HG03175 (cell line): Measurements from ENCODE around the gene PLCL2.
A peak's percentile ranks its signal among the peaks of the same experiment; 100 is the strongest.

Experiments used
- ATAC-seq: cut with Tn5 transposase; IDR thresholded peaks from one replicate; pipeline ENCODE4 v1.9.1; 2021; ENCODE audit warnings: mild to moderate bottlenecking, moderate library complexity; ENCODE audit not compliant: unreplicated experiment

The PLCL2 gene

DNA sequence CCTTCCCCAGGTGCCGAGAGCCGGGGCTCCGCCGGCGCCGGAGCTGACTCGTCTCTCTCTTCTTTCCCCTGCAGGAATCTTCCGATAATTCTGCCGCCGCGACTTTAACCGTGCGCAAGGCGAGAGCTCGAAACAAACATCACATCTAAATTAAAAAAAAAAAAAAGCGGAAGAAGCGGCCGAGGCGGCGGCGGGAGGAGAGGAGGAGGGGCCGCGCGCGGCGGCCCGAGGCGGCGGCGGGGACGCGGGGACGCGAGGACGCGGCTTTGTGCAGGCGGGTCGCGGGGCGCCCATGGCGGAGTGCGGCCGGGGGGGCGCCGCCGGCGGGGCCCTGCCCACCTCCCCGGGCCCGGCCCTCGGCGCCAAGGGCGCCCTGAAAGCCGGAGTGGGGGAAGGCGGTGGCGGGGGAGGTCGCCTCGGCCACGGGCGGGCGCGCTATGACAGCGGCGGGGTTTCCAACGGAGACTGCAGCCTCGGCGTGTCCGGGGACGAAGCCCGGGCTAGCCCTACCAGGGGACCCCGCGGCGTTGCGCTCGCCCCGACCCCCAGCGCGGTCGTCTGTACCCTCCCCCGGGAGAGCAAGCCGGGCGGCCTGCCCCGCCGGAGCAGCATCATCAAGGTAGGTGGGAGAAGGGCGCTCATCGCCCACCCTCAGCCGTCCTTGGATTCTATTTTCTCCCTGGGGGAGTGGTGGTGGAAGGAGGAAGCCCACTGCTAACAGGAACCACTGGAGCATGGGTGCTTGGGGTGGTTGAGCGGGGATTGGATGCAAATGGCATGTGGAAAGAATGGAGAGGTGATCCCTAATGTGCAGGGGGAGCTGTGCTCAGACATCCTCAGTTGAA lies at the start of gene PLCL2:
TSS of gene PLCL2 (plus strand) at position 208 of the 845 bp plus-strand sequence. CDS start at position 293, 85 bp downstream.
- peak; percentile 41 for ATAC-seq

DNA sequence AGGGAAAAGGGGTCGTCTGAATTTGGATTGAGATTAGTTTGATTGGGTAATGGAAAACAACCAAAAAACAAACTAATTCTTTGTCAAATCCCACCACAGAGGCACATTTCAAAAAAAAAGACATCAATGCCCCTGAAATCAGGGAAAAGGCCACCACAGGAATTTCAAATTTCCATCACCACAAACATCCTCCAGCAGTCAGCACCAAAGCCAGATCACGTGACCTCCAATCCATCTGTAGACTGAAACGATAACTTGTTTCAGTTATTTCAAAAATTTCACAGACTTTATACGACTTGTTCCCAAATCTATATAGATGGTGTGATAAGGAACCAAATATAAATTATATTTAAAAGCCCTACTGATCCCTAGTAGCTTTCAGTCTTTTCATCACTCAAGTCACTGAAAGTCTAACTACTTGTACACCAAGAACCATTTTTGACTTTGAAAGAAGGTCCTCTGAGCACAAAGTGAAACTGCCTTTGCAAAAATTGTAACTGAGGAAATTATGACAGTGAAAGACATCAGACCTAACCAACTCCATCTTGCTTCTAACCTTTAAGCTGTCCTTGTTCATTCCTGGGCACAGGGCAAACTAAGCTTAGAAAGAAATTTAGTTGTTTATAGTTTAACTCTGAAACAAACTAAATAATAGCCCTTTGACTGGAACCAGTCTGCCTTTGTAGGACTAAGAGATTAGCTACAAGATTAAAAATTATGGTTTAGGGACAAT lies 48.1 kb upstream of the PLCL2 start:
- no peak for ATAC-seq

DNA sequence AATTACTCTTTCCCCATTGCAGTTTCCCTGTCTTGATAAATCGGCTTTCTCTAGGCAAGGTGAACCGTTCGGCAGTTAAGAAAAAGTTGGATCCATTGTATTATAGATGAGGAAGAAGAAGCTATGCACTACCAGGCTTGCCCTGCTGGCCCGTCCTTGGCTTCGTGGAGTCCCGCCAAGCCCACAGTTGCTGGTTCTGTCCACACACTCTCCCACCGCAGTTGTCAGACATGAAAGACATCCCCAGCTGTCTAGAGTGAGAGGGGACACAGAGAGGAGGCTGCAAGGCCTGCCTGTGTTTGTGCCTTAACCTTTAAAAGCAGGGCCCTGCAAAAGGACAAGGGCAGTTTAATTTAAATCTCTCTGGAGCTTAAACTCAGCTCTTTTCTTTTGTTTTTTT lies 47.2 kb upstream of the PLCL2 start:
- no peak for ATAC-seq

DNA sequence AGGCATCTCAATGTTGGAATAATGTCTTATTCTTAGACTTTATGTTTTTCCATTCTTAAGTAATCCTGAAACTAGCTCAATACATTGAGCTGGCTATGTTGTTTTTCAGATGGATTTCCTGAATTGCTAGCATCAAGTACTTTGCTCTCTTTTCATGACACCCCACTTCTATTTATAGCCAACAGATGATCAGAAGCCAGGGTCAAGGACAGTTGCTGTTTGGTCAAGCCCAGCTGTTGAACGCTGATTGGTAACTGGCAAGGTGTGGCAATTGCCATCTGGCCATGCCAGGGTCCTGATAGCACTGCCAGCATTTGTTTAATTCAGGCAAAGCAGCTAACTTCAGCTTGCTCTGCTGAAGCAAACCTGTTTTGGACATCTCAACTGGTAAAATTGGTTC lies 46.2 kb upstream of the PLCL2 start:
- ATAC-seq, result no peak

DNA sequence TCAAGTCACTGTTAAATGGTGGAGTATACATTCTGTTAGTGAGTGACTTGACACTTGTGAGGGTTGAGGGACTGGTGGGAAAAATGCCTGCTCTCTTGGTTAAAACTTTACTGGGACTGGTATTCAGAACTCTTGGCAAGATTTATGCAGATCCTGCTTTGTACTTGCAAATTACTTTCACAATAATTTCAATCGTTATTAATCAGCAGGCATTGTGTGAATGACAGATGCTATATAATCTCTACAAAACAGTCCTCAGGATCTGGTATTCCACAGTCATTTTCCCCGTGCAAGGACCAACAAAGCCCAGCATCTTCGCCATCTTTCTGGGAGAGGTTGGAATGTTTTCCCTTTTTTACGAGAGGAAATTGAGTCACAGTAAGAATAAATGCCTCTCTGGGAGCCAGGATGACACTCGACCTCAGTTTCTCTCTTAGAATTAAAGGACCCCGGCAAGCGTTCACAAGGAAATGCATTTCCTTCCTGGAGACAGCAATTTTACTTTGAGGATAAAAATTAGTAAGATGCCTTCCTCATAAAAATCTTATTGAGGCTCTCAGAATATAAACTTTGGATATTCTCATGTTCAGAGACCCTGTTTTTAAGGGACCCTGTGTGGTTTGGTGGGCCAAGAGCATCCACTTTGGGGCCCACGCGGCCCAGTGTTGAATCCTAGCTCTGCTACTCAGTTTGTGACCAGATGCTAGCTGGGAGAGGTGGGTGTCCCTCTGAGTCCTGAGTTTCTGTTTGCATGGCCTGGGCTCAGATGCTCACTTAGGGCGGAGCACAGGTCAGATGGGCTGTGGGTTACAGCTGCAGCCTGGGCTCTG lies 45.3 kb upstream of the PLCL2 start:
- ATAC-seq, result no peak

DNA sequence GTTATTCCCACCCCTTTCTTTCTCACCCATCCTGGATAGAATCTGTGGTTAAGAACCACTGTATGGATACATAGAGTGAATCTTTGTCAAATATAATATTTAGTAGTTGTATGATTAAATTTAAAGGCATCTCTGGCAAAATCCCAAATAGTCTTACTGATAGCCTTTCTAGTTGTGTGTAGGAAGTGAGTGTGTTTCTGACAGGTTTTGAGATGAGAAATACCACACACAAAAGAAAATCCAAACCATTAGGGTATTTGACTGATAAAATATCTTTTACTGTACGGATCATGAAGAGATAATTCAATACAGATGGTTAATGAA lies 44.7 kb upstream of the PLCL2 start:
- ATAC-seq, result no peak

DNA sequence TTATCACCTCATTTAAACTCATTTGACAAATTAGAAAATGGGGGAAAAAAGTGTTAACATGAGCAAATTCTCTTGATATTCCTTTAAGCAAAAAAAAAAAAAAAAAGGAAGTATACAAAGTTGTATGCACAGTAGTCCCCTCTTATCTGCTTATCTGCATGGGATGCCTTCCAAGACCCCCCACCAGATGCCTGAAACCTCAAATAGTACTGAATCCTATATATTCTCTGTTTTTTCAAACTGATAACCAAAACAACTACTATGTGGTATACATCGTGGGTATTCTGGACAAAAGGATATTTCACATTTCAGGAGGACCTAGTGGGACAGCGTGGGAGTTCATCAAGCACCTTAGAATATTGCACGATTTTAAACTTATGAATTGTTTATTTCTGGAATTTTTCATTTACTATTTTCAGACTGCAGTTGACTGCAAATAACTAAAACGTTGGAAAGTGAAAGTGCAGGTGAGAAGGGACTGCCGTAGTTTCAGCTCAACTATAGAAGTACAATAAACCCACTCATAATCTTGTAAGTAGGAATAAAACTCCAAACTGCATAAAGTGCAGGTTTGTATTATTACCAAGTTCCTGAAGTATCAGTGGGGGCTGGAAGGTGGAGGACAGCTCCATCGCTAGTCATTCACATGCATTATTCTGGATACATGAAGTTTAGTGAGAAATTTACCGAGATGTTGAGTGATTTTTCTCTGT lies 43.6 kb upstream of the PLCL2 start:
- no peak for ATAC-seq

DNA sequence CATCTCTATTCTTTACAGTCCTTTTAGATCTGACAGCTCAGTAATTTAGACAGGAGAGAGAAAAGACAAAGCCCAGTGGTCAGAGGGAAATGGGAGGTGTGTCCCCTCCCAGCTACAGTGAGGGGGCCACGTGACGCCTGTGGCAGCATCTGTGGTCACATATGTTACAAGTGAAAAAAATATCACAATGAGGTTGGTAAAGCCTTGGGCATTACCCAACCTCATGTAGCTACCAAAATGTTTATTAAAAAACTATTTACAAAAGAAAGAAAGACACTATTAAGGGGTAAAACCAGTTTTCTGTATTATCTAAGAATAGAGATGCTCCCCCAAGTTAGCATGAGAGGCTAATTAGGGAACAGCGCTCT lies 42.9 kb upstream of the PLCL2 start:
- ATAC-seq, result peak; percentile 60

DNA sequence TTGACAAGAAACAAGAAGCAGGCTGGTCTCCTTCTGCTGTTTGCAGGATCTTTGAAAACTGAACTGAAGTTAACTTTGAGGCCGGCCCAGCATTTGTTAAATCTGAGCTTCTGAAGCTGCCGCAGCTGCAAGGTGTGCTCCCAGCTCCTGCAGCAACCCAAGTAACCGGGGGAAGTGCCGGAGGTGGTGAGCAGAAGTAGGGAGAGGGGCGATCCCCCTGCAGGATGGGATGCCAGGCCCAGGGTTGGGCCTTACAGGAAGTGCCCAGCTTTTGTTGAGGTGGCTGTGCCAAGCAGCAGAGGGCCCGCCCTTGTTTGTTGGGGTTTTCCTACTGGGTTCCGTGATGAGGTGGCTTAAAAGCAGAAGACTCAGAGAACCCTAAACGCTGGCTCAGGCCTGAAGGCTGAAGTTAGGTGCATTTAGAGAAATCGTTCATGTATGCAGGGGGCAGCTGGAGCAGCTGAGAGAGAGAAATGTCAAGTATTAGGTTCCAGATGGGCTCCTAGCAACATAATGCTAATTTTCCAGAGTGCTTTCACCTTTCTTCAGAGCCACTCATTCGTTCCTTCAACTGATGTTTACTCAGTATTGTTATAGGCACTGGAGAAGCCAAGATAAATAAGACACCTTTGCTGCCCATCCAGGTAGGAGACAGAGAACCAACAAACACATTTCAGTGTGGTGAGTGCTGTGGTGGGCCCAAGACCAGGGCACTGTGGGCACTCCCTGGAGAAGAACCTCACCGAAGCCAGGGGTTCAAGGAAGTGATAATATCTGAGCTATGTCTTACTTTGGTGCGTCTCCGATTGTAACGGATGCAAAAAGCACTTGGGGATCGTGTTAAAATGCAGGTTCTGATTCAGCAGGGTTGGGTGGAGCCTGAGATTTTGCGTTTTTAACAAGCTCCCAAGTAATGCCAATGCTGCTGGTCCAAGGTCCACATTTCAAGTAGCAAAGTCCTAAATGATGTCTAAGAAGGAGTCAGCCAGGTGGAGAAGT lies 42.2 kb upstream of the PLCL2 start:
- peak; percentile 72 for ATAC-seq

DNA sequence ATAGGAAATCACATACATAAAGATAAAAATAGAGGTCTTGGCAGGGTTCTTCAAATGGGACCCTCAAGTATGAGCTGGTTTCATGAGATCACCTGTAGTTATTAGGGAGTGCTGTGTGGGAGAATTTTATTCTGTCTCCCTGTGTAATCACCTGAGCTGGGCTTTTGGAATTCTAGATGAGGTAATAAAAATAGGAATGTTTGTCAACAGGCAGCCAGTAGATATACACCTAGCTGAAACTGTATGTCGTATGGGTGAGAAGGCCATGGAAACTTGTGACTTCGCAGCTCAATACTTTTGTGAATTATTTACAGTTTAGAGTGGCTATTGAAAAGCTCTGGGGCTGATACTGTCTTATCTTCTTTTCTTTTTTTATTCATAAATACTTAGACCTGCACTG lies 40.5 kb upstream of the PLCL2 start:
- ATAC-seq, result no peak

DNA sequence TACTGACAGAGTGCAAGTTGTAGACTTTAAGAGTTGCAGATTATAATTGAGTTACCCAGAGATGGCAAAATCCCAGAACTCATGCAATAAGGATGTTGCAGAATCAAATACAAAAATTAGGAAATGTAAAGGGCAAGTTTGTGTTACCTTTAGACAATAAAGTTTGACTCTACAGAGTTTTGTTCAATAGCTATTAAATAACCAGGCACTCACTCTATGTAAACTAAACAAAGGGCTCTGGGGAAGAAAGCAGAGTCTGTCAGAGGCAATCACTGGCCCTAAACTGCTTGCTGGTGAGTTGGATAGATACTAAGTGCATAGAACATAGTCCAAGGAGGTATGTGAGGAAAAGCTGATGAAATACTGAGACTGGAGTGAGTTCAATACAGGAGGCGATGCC lies 40.0 kb upstream of the PLCL2 start:
- ATAC-seq, result no peak

DNA sequence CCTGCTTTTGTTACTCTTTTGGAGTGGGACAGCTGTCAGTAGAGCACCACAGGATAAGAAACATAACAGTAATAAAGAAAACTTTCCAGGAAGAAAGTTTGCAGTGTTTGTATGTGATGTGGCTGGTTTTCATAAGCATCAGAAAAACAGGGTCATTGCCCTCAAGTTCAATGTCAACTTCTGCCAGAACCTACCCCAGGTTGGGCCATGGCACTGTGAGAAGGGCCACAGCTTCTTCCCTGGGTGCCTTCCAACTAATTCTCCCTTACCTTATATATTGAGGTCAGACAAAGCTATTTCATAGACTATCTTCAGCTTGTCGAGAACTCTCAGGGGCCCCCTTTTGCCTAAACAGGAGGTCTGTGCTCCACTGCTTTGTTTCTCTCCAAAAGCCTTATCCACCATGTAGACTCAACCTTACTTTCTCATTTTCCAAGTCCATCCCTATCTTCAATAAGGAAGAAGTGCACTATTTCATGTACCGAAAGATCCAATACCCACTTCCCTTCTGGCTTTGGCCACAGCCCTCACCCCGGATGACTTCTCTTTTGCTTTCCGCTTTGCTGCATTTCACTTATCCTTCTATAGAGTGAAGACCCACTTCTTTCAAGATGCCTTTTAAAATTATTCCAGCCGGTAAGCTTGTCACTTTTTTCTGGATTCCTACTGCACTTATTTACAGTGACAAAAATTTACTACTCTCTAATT lies 38.2 kb upstream of the PLCL2 start:
- no peak for ATAC-seq

DNA sequence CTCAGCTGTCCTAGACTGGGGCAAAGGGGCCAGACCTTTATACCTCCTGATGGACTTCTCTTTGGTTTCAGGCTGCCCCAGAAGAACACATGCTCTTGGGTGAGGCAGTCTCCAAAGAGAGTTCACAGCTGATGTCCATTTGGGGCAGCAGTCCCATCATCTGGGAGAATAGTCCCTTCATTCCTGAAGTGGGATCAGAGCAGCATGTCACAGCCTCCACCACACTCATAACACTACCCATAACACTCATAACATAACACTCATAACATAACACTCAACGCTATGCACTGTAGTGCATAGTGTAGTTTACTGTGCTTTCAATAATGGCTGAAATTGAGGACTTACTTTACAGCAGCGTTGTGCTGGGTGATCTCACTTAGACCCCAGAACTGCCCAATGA lies 36.7 kb upstream of the PLCL2 start:
- peak; percentile 37 for ATAC-seq

DNA sequence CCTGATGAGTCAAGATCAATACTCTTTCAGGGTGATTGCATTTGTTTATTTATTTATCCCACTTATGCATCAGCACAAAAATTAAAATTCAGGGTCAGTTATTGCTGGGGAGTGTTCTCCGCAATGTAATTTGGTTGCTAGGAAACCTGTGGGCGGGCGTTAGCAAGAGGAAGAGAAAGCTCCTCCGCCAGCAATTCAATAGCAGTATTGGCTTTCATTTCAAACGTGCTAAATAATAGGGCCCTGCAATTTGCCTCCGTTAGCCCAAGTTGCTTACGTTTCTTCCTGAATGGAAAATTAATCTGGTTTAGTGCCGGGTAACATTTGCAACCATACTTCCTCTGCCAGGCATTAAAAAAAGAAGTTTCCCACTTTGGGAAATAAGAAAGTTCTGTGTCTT lies 35.5 kb upstream of the PLCL2 start:
- ATAC-seq, result peak; percentile 92

DNA sequence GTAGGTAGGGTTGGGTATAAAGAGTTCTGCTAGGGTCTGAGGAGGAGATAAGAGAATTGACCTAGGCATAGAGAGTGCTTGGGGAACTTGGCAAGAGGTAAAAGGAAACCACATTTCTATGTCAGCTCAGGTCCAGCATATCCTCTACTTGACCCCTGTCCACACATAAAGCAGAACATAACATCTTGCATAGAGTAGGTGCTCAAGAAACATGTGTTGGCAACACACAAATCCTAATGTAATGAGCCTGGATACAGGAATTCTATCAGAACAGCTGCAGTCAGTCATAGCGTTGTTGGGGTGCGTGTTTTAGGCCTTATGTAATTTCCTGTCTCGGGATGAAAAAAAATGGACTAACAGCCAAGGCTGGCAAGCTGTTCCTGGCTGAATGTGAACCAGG lies 35.0 kb upstream of the PLCL2 start:
- ATAC-seq, result no peak

DNA sequence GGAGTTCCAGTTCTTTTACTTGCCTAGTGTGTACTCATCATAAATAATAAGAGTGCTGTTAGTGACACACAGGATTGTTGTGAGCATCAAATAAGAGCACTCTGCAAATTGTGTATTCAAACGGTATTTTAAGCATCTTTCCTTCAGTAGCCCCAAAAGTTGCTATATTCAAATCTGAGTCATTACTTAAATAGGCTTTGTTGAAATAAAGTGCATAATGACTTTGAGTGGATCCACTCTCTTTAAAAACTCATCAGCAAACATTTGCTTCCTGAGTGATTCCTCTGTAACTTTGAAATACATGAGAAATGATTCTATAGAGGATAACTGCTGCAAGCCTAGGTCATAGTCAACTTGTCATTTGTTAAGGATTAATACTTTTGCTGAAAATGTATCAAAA lies 29.3 kb upstream of the PLCL2 start:
- no peak for ATAC-seq

DNA sequence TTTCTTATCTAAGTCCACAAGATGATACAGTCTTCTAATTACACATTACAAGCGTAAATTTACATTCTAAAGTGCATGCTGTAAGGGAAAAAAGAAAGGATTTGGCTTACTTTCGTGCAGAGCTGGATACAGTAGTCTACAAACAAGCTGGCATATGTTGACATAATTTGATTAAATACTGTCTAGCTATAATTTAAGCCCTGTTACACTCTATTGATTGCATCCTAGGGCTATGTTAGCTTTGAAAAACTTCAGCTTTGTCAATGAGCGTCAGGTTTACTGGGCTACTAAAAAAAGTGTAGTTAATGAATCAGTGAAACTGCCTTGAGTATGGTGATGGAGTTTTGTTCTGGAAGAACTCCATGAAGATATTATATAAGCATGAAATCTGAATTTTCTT lies 24.5 kb upstream of the PLCL2 start:
- no peak for ATAC-seq

DNA sequence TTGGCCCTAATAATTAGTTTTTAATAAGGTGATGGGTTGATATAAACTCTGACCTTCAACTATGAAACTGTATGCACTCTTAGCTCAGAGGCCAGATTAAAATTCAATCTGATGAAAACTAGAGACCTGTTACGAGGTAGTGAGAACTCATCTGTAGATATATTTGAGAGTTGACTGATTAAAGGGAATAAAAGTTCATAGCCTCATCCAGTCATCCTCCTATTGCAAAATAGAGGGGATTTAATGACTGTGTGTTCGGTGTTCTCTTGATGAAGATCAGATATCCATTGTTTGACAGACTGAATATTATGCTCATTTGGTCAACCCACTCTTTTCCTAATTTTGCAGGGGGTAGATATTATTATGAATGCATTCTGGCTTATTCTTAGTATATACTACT lies 23.3 kb upstream of the PLCL2 start:
- no peak for ATAC-seq

DNA sequence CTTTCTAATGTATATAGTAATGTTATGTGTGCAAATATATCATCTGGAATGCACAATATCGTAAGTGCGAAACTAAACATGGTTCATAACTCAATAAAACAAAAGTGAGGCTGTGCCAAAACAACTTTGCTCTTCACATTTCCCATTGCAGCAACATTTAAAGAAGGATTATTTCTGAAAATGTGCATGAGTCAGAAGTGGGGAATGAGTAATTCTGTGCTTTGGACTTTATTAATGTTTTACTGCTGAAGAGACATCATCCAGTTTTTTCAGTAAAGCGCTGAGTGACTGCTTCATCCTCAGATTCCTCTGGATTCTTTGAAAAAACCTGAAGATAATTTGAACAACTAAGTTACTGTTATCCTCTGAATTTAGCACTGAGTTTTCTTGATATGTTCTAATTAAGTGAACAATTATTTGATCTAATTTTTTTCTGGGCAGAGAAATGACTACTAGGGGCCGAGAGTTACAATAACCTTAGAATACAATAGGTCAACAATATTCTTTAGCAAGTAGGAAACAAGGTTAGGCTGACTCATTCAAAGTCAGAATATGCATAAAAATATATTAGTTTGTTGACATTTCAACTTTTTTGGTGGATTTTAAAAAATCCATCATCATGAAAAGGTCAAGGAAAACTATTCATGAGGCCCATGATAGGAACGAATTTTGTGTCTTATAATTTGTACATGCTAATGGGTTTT lies 20.0 kb upstream of the PLCL2 start:
- no peak for ATAC-seq
